Measurements from ENCODE around the gene MBD3L2B.

Gene MBD3L2B

DNA sequence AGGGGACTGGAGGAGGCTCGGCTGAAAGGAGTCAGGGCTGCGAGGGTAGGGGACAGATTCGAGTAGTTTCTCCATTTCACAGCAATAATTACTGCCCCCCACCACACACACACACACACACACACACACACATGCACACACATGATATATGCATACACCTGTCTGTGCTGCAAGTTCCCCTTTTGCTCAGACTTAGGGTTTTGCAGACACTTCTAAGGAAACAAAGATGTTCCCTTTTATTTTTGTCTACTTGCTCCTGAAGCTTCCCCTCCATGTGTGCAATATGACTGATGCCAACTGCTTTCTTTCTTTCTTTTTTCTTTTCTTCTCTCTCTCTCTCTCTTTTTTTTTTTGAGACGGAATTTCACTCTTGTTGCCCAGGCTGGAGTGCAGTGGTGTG, 13.4 kb downstream of the MBD3L2B start:
- no peaks in the 10 kb centered on the region for H3K9me3 ChIP-seq (ENCODE audit: insufficient read depth, low read length, severe bottlenecking)

DNA sequence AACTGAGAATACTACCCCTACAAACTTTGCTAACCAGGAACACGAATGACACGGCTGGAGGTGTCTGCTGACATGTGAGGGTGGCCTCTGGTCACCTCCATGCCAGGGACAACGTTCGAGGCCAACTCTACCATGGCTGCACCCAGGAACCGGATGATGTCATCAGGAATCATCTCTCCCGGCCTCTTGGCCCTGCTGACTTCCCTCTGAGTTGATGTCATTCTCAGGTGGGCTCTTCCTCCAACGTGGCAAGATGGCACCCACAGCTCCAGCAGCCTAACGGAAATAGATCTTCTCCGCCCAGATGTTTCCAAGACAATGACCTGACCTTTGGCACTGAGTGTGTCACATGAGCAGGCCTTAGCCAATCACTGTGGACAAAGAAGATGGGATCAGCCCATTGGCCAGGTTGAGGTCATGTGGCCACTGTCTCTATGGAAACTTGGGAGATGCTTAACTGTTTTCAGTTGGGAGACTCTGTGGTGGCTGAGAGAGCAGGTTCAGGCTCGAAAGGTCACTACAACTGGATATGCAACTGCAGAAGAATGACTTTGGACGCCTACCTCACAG, 15.0 kb downstream of the MBD3L2B start:
- Histone ChIP-seq H3K27ac (ENCODE audit: low read length) (no peak overlapping the region), H3K27me3 (ENCODE audit: insufficient read depth, low read length, poor library complexity) (no peaks in the 10 kb centered on the region), H2AFZ (ENCODE audit: low read depth, low read length) (no peak overlapping the region), H3K4me2 (ENCODE audit: insufficient read depth, low read length) (no peak overlapping the region), H3K4me3 (ENCODE audit: low read depth in 1 of 2, low read length in 2 of 2) (no peak overlapping the region), H3K79me2 (ENCODE audit: insufficient read depth, low read length) (no peaks in the 10 kb centered on the region), H3K9ac (ENCODE audit: low read depth, low read length) (no peak overlapping the region), H3K36me3 (ENCODE audit: insufficient read depth, low read length) (no peaks in the 10 kb centered on the region), H3K4me1 (ENCODE audit: insufficient read depth, low read length) (peaks cover 2% of the 10 kb centered on the region; the same call in 1 of the 2 replicates), H3K9me3 (ENCODE audit: insufficient read depth, low read length, severe bottlenecking) (no peaks in the 10 kb centered on the region), H4K20me1 (ENCODE audit: insufficient read depth, low read length) (no peaks in the 10 kb centered on the region)
- ATAC-seq (ENCODE audit: insufficient read depth, low read depth) (no peak), DNase-seq (no peak)
- no peak for TF ChIP-seq EZH2 (IDR thresholded peaks at IDR 0.05; ENCODE audit: borderline replicate concordance, low read depth, low read length, severe bottlenecking)
- TF ChIP-seq, protein P1, sequence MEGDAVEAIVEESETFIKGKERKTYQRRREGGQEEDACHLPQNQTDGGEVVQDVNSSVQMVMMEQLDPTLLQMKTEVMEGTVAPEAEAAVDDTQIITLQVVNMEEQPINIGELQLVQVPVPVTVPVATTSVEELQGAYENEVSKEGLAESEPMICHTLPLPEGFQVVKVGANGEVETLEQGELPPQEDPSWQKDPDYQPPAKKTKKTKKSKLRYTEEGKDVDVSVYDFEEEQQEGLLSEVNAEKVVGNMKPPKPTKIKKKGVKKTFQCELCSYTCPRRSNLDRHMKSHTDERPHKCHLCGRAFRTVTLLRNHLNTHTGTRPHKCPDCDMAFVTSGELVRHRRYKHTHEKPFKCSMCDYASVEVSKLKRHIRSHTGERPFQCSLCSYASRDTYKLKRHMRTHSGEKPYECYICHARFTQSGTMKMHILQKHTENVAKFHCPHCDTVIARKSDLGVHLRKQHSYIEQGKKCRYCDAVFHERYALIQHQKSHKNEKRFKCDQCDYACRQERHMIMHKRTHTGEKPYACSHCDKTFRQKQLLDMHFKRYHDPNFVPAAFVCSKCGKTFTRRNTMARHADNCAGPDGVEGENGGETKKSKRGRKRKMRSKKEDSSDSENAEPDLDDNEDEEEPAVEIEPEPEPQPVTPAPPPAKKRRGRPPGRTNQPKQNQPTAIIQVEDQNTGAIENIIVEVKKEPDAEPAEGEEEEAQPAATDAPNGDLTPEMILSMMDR (IDR thresholded peaks at IDR 0.05; ENCODE audit: borderline replicate concordance, extremely low read depth, low read length, poor library complexity, severe bottlenecking), result no peak

More for the DNA sequence above, 13.4 kb downstream of the MBD3L2B start:
- Histone ChIP-seq H3K4me3 (ENCODE audit: low read depth in 1 of 2, low read length in 2 of 2) (no peak overlapping the region), H3K27ac (ENCODE audit: low read length) (no peak overlapping the region), H3K79me2 (ENCODE audit: insufficient read depth, low read length) (no peaks in the 10 kb centered on the region), H2AFZ (ENCODE audit: low read depth, low read length) (no peak overlapping the region), H3K4me2 (ENCODE audit: insufficient read depth, low read length) (no peak overlapping the region), H3K36me3 (ENCODE audit: insufficient read depth, low read length) (no peaks in the 10 kb centered on the region), H4K20me1 (ENCODE audit: insufficient read depth, low read length) (no peaks in the 10 kb centered on the region), H3K27me3 (ENCODE audit: insufficient read depth, low read length, poor library complexity) (no peaks in the 10 kb centered on the region), H3K9ac (ENCODE audit: low read depth, low read length) (no peak overlapping the region), H3K4me1 (ENCODE audit: insufficient read depth, low read length) (peaks cover 2% of the 10 kb centered on the region; the same call in 1 of the 2 replicates)
- no peak for DNase-seq
- ATAC-seq (ENCODE audit: insufficient read depth, low read depth), result no peak
- no peak for TF ChIP-seq EZH2 (IDR thresholded peaks at IDR 0.05; ENCODE audit: borderline replicate concordance, low read depth, low read length, severe bottlenecking)
- TF ChIP-seq, protein P1 (IDR thresholded peaks at IDR 0.05; ENCODE audit: borderline replicate concordance, extremely low read depth, low read length, poor library complexity, severe bottlenecking), result no peak

DNA sequence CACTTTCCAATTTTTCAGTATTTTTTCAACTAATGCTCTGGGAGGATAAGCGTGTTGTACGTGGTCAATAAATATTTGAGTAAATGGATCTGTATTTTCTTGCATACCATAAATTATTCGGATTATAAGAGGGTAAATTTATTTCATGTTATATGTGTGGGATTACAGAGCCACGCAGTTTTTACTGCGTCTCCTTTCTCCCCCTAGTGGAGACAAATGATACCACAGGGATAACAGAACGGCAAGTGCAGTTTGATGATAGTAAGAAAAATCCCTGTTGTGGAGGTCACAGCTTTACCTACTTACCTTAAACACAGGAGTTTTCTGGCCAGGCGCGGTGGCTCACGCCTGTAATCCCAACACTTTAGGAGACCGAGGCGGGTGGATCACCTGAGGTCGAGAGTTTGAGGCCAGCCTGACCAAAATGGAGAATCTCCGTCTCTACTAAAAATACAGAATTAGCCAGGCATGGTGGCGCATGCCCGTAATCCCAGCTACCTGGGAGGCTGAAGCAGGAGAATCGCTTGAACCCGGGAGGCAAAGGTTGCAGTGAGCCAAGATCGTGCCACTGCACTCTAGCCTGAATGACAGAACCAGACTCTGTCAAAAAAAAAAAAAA, 16.8 kb downstream of the MBD3L2B start:
- TF ChIP-seq, protein P1 (IDR thresholded peaks at IDR 0.05; ENCODE audit: borderline replicate concordance, extremely low read depth, low read length, poor library complexity, severe bottlenecking), result peak; percentile 75
- no peak for TF ChIP-seq EZH2 (IDR thresholded peaks at IDR 0.05; ENCODE audit: borderline replicate concordance, low read depth, low read length, severe bottlenecking)
- Histone ChIP-seq H3K9ac (ENCODE audit: low read depth, low read length) (no peak overlapping the region), H2AFZ (ENCODE audit: low read depth, low read length) (0 out of 2 replicates have a peak overlapping the region, but pooled peaks have one; percentile 39), H3K36me3 (ENCODE audit: insufficient read depth, low read length) (no peaks in the 10 kb centered on the region), H3K27me3 (ENCODE audit: insufficient read depth, low read length, poor library complexity) (no peaks in the 10 kb centered on the region), H3K4me1 (ENCODE audit: insufficient read depth, low read length) (peaks cover 2% of the 10 kb centered on the region; the same call in 1 of the 2 replicates), H3K9me3 (ENCODE audit: insufficient read depth, low read length, severe bottlenecking) (no peaks in the 10 kb centered on the region), H4K20me1 (ENCODE audit: insufficient read depth, low read length) (no peaks in the 10 kb centered on the region), H3K4me2 (ENCODE audit: insufficient read depth, low read length) (no peak overlapping the region), H3K27ac (ENCODE audit: low read length) (no peak overlapping the region), H3K79me2 (ENCODE audit: insufficient read depth, low read length) (no peaks in the 10 kb centered on the region), H3K4me3 (ENCODE audit: low read depth in 1 of 2, low read length in 2 of 2) (no peak overlapping the region)
- DNase-seq (peak; percentile 20), ATAC-seq (ENCODE audit: insufficient read depth, low read depth) (peak; percentile 54; the same call in 1 of the 3 replicates)
